GM18867 (cell line): ENCODE results near the gene CTNNA3.
"Not testable (repeated sequence)": the region's sequence is repeated elsewhere in the genome, so short reads cannot be mapped to it uniquely, and the experiment has no call there.

Source experiments
- ATAC-seq: cut with Tn5 transposase; IDR thresholded peaks from one replicate; pipeline ENCODE4 v1.9.1; 2021; ENCODE audit warnings: mild to moderate bottlenecking, moderate library complexity; ENCODE audit not compliant: unreplicated experiment

CTNNA3 gene

DNA sequence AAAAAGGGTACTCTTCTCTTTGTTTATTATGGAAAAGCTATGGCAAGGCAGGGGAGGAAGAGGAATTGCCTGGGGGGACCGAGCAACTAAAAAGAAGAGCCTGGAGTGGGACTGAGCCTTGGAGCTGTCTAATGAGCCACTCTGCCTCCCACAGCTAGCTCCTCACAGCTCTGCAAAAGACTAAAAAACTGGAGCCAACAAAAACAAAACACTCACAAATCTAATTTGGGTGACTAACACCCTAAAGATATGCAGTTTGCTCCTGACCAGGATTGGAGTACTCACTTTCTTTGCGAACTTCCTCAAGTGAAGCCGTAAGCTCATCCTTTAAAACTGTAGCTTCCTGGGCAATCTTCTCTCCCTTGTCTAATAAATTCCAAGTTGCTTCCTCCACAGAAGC is 89.4 kb downstream of the CTNNA3 start:
- no peak for ATAC-seq

DNA sequence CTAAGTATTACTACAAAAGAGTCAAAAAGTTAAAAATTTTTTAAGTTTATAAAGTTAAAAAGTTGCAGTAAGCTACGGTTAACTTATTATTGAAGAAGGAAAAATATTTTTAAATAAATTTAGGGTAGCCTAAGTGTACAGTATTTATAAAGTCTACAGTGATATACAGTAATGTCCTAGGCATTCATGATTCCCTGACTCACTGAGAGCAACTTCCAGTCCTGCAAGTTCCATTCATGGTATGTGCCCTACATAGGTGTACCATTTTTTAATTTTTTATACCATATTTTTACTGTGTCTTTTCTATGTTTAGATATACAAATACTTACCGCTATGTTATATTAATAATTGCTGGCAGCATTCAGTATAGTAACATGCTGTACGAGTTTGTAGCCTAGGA is 92.3 kb downstream of the CTNNA3 start:
- no peak for ATAC-seq

DNA sequence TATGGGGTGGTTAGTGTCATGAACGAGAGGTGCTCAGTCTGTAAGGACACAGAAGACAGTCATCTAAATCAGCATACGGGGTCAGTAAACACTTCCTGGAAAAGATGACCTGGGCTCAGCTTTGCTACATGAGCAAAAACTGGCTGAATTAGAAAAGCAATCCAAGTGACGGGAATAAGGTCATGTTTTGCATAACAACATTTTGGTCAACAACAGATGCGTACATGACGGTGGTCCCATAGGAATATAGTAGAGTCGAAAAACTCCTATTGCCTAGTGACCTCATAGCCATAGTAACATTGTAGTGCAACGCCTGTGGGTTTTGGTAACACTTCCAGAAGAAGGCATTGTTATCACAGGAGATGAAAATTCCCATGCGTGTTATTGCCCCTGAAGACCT is 92.9 kb downstream of the CTNNA3 start:
- no peak for ATAC-seq

DNA sequence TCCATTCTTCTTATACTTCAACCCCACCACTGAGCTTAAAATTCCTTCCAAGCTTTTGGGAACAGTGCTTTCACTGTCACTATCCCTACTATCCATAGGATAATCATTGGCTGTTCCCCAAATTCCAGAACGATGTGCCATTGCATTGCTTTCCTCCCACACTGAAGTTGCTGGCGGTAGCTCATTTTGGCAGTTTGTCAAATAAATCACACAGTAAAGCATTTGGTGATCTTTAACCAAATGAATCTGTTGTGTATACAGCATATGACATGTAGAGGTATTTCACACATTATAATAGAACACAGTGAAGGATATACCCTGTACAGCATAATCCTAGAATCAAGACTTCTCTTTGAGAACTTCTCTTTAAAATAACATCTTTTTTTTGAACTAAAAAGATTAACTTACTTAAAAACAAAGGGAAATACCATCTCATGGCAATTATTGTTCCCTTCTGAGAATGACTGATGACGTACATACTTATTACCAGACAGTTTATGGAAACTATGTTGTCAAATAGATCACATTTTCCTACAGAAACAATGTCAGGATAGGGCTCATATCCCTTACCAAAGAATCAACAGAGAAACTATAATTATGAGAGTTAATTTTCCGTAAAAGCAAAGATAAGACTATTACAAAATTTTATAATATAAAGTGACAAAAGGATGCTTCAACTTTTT is 93.6 kb downstream of the CTNNA3 start:
- ATAC-seq, result no peak

DNA sequence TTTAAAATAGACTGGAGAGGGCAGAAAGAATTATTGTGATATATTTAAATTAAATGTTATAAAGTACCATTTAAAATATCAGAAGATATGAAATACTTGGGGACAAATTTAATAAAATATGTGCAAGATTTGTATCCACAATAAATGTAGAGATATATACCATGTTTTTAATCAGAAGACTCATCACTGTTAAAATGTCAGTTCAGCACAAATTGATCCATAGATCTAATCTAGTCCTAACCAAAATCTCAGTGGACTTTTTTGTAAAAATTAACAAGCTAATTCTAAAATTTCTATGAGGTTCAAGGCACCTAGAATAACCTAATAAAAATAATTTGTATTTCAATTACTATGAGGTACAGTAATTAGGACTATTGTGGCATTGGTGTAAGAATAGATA is 96.4 kb downstream of the CTNNA3 start:
- ATAC-seq, result no peak

DNA sequence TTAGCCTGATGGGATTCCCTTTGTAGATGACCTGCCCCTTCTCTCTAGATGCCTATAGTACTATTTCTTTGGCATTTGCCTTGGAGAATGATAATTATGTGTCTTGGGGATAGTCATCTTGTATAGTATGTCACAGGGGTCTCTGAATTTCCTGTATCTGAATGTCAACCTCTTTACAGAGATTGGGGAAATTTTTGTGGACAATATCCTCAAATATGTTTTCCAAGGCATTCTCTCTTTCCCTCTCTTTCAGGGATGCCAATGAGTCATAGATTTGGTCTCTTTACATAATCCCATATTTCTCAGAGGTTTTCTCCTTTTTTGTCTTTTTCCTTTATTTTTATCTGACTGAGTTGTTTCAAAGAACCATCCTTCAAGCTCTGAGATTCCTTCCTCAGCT is 99.4 kb downstream of the CTNNA3 start:
- ATAC-seq, result no peak

DNA sequence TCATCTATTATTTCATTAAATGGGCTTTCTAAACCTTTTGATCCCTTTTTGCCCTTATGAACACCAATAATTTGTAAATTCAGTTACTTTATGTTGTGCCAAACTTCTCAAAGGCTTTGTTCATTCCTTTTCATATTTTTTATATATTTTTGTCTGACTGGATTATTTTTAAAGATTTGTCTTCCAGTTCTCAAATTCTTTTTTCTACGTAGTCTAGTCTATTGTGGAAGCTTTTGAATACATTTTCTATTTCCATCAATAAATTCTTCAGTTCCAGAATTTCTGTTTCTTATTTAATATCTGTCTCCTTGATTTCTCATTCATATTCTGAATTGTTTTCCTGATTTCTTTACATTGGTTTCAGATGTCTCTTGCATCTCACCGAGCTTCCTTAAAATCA is 108.2 kb downstream of the CTNNA3 start:
- no peak for ATAC-seq

DNA sequence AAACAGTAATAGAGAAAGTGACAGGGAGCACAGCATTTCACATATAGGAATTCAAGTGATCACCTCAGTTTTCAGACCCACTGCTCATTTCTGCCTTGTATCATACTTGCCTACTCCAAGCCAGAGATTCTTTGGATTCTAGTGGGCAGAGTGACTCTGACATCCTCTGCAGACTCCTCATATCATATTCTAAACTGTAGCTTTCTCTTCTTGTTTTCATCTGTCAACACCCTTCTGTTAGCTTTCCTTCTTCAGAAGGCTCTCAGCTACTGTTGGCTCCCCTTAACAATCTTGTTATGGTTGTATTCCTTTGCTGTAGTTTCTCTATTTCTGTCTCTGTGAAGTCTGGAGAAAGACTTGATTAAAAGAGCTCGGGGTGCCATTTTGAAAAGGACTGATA is 120.5 kb downstream of the CTNNA3 start:
- ATAC-seq, result no peak

DNA sequence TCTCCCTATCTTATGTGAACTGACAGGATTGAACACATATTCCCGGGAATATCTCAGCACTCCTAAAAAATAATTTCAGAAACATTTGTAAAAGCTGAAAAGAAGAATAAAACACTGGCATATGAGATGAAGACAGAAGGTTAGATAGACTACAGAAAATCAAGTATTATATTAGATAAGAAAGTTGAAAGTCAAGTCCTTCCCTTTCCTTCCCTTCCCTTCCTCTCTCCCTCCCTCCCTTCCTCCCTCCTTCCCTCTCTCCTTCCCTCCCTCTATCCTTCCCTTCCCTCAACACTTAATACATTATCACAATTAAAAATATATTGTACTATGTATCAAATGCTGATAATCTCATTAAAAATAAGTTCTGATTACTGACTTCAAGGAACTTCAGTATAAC is 122.5 kb downstream of the CTNNA3 start:
- ATAC-seq, result no peak

DNA sequence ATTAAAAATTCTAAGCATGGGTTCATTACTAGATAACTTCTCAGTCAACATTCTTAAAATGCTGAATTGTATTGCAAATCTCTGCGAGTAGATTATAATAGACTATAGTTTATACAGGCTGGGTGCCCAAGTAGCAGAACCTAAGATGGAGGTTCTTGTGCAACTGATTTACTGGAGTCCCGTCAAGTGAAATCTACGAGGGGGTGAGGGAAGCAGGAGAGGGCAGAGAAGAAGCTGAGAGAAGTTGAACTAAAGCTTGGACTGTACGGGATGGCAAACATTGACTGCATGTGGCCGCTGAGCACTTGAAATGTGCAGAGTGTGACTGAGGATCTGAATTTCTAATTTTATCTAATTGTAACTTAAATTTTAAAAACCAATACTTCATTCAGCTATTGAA is 124.5 kb downstream of the CTNNA3 start:
- no peak for ATAC-seq

DNA sequence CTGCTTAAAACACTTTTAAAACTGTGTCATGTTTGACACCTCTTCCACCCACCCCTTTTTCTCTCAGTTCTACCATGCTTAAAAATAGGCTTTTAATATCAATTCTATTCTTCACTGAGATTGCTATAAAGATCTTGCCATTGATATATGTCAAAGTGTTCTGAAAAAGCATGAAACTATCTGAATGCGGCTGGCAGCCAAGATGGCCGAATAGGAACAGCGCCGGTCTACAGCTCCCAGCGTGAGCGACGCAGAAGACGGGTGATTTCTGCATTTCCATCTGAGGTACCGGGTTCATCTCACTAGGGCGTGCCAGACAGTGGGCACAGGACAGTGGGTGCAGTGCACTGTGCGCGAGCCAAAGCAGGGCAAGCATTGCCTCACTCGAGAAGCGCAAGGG is 137.7 kb downstream of the CTNNA3 start:
- not testable (repeated sequence) for ATAC-seq

DNA sequence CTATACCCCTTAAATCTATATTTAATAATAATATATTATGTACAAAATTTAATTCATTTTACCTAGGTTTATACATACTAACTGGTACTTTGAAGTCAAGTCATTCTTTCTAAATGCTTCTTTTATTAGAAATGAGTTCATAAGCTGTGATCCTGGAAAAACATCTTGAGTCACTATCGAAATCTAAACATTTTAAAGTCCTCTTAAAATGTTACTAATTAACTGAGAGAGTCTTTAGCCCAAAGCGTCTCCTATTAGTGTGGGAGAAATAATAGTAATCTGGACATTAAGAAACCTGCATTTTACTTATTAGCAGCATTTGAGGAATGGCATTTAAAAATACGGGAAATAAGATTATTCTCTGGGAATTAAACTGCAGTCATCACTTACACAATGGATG is 142.7 kb downstream of the CTNNA3 start:
- no peak for ATAC-seq

DNA sequence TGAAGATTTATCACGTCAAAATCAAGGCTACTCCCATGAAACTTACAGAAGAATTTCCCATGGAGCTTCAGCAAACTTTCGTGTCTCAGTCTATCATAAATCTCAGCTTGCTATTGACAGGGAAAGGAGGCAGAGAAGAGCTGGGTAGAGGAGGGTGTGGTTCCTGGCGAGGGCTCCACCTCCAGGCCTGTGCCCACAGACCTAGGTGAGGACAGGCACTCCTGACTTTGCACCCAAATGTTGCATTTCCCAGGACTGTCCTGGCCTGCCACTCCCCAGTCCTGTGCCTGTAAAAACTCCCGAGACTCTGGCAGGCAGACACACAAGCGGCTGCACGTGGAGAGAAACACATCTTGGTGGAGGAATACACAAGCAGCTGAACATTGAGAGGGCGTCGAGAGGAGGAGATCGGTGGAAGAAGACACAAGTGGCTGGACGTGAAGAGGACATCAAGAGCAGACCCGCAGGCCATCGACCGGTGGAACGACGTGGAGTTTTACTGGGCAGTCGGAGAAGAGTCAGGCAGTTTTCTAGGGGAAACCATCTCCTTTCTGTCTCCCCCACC is 145.1 kb downstream of the CTNNA3 start:
- no peak for ATAC-seq

DNA sequence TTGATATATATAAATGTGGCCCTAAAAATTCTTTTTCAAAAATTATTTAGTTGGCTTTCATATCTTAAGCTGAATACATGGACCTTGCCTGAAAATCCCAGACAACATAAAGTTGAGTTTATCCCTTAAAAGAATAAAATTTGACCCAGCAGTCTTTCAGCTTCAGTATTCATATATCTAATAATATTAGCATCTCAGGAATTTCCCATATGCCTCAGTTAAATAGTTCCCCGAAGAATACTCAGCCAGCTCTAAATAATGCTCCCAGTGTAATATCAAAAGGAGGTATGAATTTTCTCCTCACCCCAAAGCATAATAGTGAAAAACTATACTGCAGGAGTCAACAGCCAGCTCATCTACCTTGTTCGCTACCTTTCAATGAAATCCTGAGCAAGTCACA is 145.9 kb downstream of the CTNNA3 start:
- ATAC-seq, result no peak

DNA sequence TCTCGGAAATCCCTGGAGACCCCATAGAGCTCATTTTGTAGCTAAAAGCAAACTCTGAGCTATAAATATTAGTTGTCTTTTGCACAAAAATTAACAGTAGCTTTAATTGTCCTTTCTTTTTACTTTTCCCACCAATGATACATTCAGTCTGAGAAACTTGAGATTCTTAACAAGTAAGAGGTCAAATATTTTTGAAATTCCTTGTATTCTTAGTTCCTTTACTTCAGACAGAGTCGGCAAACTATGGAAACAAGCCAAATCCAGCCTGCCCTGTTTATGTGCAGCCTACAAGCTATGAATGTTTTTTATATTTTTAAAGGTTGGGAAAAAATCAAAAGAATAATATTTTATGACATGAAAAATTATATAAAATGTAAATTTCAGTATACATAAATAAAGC is 146.6 kb downstream of the CTNNA3 start:
- ATAC-seq, result no peak

DNA sequence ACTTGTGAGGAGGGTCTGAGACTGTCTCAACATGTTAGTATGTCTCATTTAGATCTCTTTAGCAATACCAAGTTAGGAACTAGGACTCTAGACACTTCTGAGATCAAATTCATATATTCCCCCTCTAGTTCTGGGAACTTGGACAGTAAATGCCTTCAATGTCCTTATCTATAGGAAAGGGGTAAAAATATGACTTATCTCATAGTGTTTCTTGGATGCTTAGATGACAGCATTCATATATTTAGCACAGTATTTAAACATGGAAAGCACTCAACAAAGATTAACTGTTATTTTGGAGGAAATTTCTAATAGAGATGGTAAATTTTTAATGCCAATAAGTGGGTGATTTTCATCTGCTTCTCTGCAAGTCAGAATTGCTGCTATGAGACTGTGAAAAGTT is 154.6 kb downstream of the CTNNA3 start:
- ATAC-seq, result no peak

DNA sequence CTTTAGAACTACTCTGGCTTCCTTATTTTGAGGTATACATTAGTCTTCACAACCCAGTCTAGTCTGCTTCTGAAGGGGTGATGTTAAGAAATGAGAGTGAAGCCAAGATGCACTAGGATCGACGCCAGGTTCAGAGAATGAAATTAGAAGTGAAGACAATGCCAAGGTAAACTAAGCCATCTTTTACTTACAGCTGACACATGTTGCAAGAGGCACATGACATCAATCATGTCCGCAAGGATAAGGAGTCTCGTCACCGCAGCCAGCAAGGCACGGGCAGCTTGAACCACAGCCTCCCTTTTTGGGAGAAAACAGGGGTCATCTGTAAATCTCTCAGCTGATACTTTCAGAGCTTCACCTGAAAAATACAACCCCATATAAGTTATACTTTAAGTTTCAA is 156.7 kb downstream of the CTNNA3 start:
- ATAC-seq, result no peak

DNA sequence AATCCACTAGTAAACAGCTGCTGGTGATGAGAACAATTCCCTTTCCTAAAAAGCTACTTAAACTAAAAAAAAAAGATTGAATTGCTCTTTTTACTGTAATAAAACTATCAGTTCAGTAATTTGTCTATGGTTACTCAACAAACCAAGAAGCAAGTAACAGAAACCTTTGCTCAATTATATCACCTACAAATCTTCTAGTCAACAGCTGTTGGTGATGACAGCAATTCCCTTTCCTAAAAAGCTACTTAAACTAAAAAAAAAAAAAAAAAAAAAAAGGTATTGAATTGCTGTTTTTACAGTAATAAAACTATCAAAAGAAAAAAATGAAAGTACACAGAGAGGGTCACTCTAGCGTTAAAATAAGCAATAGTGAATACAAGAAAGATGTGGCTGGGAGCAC is 158.1 kb downstream of the CTNNA3 start:
- no peak for ATAC-seq

DNA sequence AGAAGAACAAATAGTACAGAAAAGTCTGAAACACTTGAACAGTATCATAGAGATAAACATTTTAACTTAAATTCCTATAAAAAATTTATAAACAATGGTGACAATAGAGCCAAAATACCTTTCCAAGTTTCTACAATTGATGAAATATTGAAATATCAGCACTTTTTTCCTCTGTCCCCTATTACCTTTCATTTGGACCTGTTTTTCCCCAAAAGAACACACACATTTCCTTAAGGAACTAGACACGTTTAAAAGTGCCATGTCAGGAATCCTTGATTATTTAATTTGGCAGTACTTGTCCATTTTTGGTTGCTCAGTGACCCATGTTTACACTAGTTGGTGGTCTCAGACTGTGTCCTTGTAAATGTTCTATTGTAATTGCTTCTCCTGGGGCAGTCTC is 162.6 kb downstream of the CTNNA3 start:
- ATAC-seq, result no peak

DNA sequence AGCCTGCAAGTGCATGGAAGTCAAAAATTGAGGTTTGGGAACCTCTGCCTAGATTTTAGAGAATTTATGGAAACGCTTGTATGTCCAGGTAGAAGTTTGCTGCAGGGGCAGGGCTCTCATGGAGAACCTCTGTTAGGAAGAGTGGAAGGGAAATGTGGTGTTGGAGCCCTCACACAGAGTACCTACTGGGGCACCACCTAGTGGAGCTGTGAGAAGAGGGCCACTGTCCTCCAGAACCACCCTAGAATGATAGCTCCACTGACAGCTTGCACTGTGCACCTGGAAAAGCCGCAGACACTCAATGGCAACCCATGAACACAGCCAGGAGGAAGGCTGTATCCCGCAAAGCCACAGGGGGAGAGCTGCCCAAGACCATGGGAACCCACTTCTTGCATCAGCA is 165.0 kb downstream of the CTNNA3 start:
- not testable (repeated sequence) for ATAC-seq

DNA sequence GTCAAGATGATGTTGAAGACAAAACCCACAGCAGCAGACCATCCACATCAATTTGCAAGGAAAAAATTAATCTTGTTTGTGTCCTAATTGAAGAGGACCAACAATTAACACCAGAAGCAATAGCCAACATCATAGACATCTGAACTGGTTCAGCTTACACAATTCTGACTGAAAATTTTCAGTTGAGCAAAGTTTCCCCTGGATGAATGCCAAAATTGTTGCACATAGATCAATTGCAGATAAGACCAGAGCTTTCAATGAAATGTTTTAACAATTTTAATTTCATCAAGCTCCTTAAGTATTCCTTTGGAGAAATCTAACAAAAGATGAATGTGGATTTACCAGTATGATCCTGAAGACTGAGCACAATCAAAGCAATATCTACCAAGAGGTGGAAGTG is 168.6 kb downstream of the CTNNA3 start:
- ATAC-seq, result no peak

DNA sequence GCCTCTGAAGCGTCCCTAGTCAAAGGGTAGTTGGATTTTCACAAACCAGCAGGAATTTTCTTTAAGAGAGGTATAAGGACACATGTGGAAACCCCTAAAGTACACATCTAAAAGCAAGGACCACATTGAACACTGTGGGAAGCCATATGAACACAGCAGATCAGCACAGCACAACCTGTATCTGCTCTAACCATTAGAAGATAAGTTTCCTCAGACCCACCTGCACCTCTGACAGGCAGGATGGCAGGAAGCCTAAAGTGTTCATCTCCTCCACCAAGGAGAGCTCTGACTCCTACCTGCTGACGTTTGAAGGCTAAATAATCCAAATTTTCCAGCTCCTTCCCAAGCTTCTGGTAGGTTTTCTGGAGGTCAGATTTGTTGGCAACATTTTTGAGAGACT is 174.4 kb downstream of the CTNNA3 start:
- ATAC-seq, result no peak

DNA sequence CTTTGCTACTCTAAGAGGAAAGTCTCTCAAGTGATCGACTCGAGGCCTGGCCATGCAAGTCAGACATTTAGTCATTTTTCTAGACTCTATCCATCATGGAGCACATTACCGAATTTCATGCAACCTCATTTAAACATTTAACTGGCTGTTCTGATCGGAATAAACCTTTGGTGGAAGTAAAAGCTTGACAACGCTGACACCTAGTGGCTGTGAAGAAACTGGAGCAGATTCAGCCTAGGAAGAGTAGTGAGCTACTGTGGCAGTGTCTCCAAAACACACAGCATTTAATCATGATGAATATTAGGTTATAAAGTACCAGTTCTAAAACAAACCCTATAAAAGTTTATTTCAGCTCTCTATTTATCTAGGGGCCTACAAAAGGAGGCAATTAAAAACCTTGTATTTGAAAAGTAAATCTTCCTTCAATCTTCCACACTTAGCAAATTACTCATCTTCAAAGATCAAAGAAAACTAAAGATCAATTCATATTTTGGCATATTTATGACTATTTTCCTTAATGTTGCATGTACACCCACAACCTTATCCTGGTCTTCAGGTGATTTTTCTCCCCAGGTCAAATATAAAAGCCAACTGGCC is 175.0 kb downstream of the CTNNA3 start:
- peak; percentile 88 for ATAC-seq
